ENCODE data around the gene ADAT2. TPM values are rescaled to one million over a fixed set of nuclear protein-coding genes. Genes with fewer than 3 reads are reported as not detected.

The ADAT2 gene
- total RNA-seq, 2 donors from 2014 or later: 19.1 to 19.8 TPM

GRCh38 chr6:143427109-143427817 is 23.2 kb downstream of the ADAT2 start:
- H3K36me3 Mint-ChIP-seq (ENCODE audit: low read depth): peaks cover 4% of the 10 kb centered on the region
- H3K4me1 Mint-ChIP-seq: peaks cover 3% of the 10 kb centered on the region
- H3K27me3 Mint-ChIP-seq: no peaks in the 10 kb centered on the region
- H3K9me3 ChIP-seq (ENCODE audit: control insufficient read depth, low read length, poor library complexity, severe bottlenecking): no peaks in the 10 kb centered on the region
- ATAC-seq (peak; percentile 100), DNase-seq (peak; percentile 48 to 68 (median 53))
- no peak overlapping the region for H3K27ac Mint-ChIP-seq
- H3K4me3 Mint-ChIP-seq: no peak overlapping the region

- H3K4me3 Mint-ChIP-seq: no peak overlapping the region
- no peaks in the 10 kb centered on the region for H3K9me3 ChIP-seq (ENCODE audit: control insufficient read depth, low read length, poor library complexity, severe bottlenecking)
- H3K4me1 Mint-ChIP-seq: peaks cover 3% of the 10 kb centered on the region
- H3K27me3 Mint-ChIP-seq: no peaks in the 10 kb centered on the region
- H3K36me3 Mint-ChIP-seq (ENCODE audit: low read depth): peaks cover 3% of the 10 kb centered on the region
- DNase-seq: no peak
- no peak for ATAC-seq
- no peak overlapping the region for H3K27ac Mint-ChIP-seq
Measured at GRCh38 chr6:143426026-143426425, 24.5 kb downstream of the ADAT2 start.

DNA sequence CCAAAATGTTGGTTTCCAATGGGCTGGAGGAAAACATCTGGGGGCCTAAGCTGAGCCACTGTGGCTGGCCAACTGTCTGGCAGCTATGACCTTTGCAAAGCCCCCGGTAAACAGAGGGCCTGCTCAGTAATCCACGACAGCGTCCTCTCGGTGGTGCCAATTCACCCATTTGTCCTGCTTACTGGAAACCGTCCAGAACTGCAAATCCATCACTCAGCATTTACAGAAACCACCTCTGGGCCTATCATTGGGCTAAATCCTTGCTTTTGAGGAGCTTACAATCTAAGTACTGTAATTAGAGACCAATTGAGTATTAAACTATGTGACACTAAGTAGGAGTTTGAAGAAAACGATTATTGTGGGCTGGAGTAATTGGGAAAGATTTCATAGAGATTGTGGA is 31.0 kb downstream of the ADAT2 start:
- DNase-seq (no peak), ATAC-seq (no peak)
- Mint-ChIP-seq H3K27ac (no peak overlapping the region), H3K4me1 (no peaks in the 10 kb centered on the region), H3K4me3 (no peak overlapping the region), H3K27me3 (no peaks in the 10 kb centered on the region), H3K36me3 (ENCODE audit: low read depth) (no peaks in the 10 kb centered on the region)
- no peaks in the 10 kb centered on the region for H3K9me3 ChIP-seq (ENCODE audit: control insufficient read depth, low read length, poor library complexity, severe bottlenecking)

- ATAC-seq (no peak), DNase-seq (no peak)
- Mint-ChIP-seq H3K4me3 (no peak overlapping the region), H3K36me3 (ENCODE audit: low read depth) (peaks cover 2% of the 10 kb centered on the region), H3K27ac (no peak overlapping the region), H3K27me3 (no peaks in the 10 kb centered on the region), H3K4me1 (no peaks in the 10 kb centered on the region)
- H3K9me3 ChIP-seq (ENCODE audit: control insufficient read depth, low read length, poor library complexity, severe bottlenecking): no peaks in the 10 kb centered on the region
Measured at GRCh38 chr6:143414769-143415168, 35.7 kb downstream of the ADAT2 start.

DNA sequence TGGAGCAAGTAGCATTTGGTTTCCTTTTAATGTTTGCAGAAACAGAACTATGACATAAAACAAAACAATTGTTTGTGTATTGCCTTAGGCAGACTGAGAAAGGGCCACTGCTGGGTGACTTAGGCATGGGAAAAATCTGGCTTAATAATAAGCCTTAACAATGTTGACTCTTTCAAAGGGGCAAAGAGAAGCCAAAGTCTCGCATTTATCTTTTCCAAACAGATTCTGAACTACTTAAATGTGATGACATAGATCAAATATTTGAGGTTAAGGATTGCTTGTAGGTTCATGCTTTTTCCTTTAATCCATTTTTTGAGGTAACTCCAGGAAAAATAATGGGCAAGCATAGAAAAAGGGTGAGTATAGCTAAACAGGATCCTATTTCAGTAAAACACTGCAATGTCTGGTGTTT is 39.6 kb downstream of the ADAT2 start:
- DNase-seq (no peak), ATAC-seq (no peak)
- Mint-ChIP-seq H3K36me3 (ENCODE audit: low read depth) (peaks cover 2% of the 10 kb centered on the region), H3K27me3 (peaks cover 10% of the 10 kb centered on the region), H3K27ac (no peak overlapping the region), H3K4me3 (no peak overlapping the region), H3K4me1 (no peaks in the 10 kb centered on the region)
- no peaks in the 10 kb centered on the region for H3K9me3 ChIP-seq (ENCODE audit: control insufficient read depth, low read length, poor library complexity, severe bottlenecking)

DNA sequence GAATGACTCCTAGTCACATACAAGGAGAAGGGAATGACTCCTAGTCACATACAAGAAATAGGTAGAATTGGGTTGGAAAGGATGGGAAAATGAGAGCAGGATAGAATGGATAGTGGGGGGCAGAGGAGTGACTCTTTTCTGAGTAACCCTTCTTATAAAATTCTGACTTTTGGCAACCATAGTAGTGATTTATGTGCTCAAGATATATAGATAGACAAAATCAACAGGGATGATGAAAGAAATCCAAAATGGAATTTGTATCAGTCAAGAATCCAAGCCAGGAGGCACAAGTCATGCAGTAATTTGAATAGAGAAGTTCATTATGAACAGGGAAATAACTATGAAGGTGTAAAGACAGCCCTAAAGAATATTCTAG is 41.7 kb downstream of the ADAT2 start:
- H3K4me1 Mint-ChIP-seq: no peaks in the 10 kb centered on the region
- ATAC-seq: no peak
- no peak overlapping the region for H3K27ac Mint-ChIP-seq

GRCh38 chr6:143408151-143408786 is 42.2 kb downstream of the ADAT2 start:
- DNase-seq (no peak), ATAC-seq (no peak)
- Mint-ChIP-seq H3K4me1 (no peaks in the 10 kb centered on the region), H3K36me3 (ENCODE audit: low read depth) (peaks cover 2% of the 10 kb centered on the region), H3K4me3 (no peak overlapping the region), H3K27ac (no peak overlapping the region), H3K27me3 (peaks cover 10% of the 10 kb centered on the region)
- no peaks in the 10 kb centered on the region for H3K9me3 ChIP-seq (ENCODE audit: control insufficient read depth, low read length, poor library complexity, severe bottlenecking)

More for the DNA sequence above, 41.7 kb downstream of the ADAT2 start:
- no peaks in the 10 kb centered on the region for H3K9me3 ChIP-seq (ENCODE audit: control insufficient read depth, low read length, poor library complexity, severe bottlenecking)
- DNase-seq: no peak
- Mint-ChIP-seq H3K27me3 (peaks cover 10% of the 10 kb centered on the region), H3K4me3 (no peak overlapping the region), H3K36me3 (ENCODE audit: low read depth) (peaks cover 2% of the 10 kb centered on the region)

DNA sequence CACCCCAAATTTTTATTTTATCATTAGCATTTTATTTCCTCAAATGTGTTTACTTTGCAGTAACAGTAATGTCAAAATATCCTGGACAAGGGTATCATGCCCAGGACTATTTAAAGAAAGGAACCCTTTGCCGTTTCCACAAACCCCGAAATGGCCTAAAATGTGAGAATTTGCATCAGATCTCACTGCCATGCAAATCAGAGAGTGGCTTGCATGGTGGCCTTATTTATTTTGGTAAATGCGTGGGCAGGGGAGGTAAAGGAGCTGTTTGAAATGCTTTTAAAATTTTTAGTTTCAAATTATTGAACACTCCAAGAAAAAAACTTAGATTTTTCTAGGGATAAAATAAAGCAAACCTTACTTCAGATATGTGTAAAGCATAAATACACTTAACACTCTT is 43.8 kb downstream of the ADAT2 start:
- H3K9me3 ChIP-seq (ENCODE audit: control insufficient read depth, low read length, poor library complexity, severe bottlenecking): no peaks in the 10 kb centered on the region
- H3K36me3 Mint-ChIP-seq (ENCODE audit: low read depth): no peaks in the 10 kb centered on the region
- DNase-seq: no peak
- ATAC-seq: no peak
- peaks cover 10% of the 10 kb centered on the region for H3K27me3 Mint-ChIP-seq
- no peak overlapping the region for H3K4me3 Mint-ChIP-seq
- peaks cover 3% of the 10 kb centered on the region for H3K4me1 Mint-ChIP-seq
- no peak overlapping the region for H3K27ac Mint-ChIP-seq

DNA sequence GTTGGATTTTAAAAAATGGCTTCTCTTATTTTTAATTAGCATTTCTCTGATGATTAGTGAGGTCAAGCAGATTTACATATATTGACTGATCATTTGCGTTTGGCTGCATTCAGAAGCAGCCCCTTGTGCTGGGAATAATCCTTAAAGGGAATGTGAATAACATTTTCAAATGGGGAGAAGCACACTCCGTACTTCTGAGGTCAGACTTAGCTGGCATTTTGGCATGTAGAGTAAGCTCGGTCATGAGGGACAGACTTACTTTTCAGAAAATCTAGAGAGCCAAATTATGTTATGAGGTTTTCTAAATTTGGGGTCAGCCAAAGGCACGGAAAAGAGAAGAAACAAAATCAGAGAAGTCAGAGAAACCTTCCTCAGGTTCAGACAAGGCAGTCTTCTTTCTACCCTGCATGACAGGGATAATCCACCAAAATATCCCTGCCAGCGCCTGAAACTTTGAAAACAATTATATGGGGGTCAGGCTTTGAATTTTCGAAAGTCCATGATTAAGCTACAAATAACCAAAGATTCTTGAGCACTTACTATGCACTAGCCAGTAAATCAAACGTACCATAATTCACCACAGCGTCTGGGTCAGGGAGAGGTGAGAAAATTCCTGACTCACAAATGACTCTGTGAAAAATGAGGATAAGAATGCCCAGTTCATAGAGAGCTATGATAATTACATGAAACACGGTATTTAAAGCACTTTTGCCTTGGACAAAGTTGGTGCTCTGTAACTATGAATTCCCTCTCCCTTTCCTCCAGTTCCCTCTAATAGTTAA is 44.9 kb downstream of the ADAT2 start:
- Mint-ChIP-seq H3K4me1 (peaks cover 12% of the 10 kb centered on the region), H3K27me3 (peaks cover 10% of the 10 kb centered on the region), H3K4me3 (no peak overlapping the region), H3K27ac (no peak overlapping the region), H3K36me3 (ENCODE audit: low read depth) (no peaks in the 10 kb centered on the region)
- no peaks in the 10 kb centered on the region for H3K9me3 ChIP-seq (ENCODE audit: control insufficient read depth, low read length, poor library complexity, severe bottlenecking)
- ATAC-seq (no peak), DNase-seq (no peak)

GRCh38 chr6:143402721-143403336 is 47.7 kb downstream of the ADAT2 start:
- H3K36me3 Mint-ChIP-seq (ENCODE audit: low read depth): no peaks in the 10 kb centered on the region
- no peaks in the 10 kb centered on the region for H3K9me3 ChIP-seq (ENCODE audit: control insufficient read depth, low read length, poor library complexity, severe bottlenecking)
- peaks cover 22% of the 10 kb centered on the region for H3K4me1 Mint-ChIP-seq
- ATAC-seq (no peak), DNase-seq (no peak)
- H3K4me3 Mint-ChIP-seq: no peak overlapping the region
- H3K27me3 Mint-ChIP-seq: peaks cover 10% of the 10 kb centered on the region
- no peak overlapping the region for H3K27ac Mint-ChIP-seq

DNA sequence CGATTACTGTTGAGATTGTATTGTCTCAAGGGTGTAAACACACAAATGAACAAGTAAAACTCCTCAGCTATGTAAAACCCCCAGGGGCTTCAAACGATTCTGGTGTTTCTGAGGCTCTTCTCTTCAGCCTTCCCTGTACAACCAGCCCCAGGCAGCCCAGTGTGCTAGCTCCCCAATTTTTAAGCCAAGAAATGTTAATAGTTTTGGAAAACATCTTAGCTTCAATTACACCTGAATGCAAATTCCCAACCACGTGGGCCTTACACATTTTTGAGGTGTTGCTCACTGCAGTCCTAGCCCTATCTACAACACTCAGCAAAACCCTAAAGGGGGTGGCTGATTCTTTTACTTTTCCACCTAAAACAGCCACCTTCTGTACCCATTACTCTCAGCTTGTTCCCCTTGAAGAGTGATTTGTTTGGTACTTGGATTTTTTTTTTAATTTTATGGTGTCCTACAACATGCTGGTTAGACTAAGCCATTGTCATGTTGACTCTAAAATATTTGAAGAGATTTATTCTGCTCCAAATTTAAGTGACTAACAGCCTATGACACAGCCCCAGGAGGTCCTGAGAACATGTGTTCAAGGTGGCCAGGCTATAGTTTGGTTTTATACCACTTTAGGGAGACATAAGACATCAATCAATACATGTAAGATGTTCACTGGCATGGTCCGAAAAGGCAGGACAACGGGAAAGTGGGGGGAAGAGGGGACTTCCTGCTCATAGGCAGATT is 48.7 kb downstream of the ADAT2 start:
- peaks cover 22% of the 10 kb centered on the region for H3K4me1 Mint-ChIP-seq
- peak overlapping the region; percentile 68 for H3K27ac Mint-ChIP-seq
- ATAC-seq: no peak
- peaks cover 4% of the 10 kb centered on the region for H3K27me3 Mint-ChIP-seq
- H3K4me3 Mint-ChIP-seq: no peak overlapping the region
- no peaks in the 10 kb centered on the region for H3K36me3 Mint-ChIP-seq (ENCODE audit: low read depth)
- no peak for DNase-seq
- H3K9me3 ChIP-seq (ENCODE audit: control insufficient read depth, low read length, poor library complexity, severe bottlenecking): no peaks in the 10 kb centered on the region

- no peak for ATAC-seq
- peaks cover under 1% of the 10 kb centered on the region for H3K27me3 Mint-ChIP-seq
- no peaks in the 10 kb centered on the region for H3K9me3 ChIP-seq (ENCODE audit: control insufficient read depth, low read length, poor library complexity, severe bottlenecking)
- peak overlapping the region; percentile 68 for H3K27ac Mint-ChIP-seq
- peaks cover 22% of the 10 kb centered on the region for H3K4me1 Mint-ChIP-seq
- DNase-seq: no peak
- H3K36me3 Mint-ChIP-seq (ENCODE audit: low read depth): no peaks in the 10 kb centered on the region
- no peak overlapping the region for H3K4me3 Mint-ChIP-seq
Measured at GRCh38 chr6:143401068-143401446, 49.4 kb downstream of the ADAT2 start.
